HepG2 (cell line): ENCODE data around the gene LGALS3. TPM values are rescaled to one million over a fixed set of nuclear protein-coding genes. Genes with fewer than 3 reads are reported as not detected.

Experiments
- ATAC-seq: fragments of 200-7000 bp; cut with Tn5 transposase; 3 replicates; pipeline ENCODE4 v1.9.1; 2020; ENCODE audit warnings: mild to moderate bottlenecking, moderate library complexity
- BruUV-seq: library from RNA; stranded (reverse); fragments of 400-500 nt; replicated peaks from 2 replicates; lab custom pipeline; 2021; lab: Mats Ljungman, UMichigan
- CTCF ChIA-PET: fragments of 300-600 bp; formaldehyde crosslinking; extraction: SDS; loops from one replicate; lab custom pipeline; 2021; ENCODE audit warnings: low total read pairs, inconsistent platforms, low intra/inter-chr PET ratio; lab: Yijun Ruan, JAX
- POLR2A ChIA-PET: fragments of 350-600 bp; sonication (Branson Sonifier 250); formaldehyde crosslinking; loops from one replicate; lab custom pipeline; 2020; ENCODE audit warnings: antibody characterized with exemption, inconsistent platforms; lab: Yijun Ruan, JAX
- DNase-seq: peaks from one replicate; pipeline ENCODE4 v3.0.0-alpha.2; 2015; ENCODE audit warnings: low spot score
- FAIRE-seq: peaks from 3 replicates; lab custom pipeline; 2011; peaks lifted over from hg19 to GRCh38; lab: Jason Lieb, UNC
- H2AFZ ChIP-seq: one replicate; pipeline ENCODE4 v1.6.1; 2011; ENCODE audit warnings: low read length, inconsistent platforms
- H3K27ac ChIP-seq: fragments of 300-600 bp; 3 replicates; pipeline ENCODE4 v1.8.0; 2011; ENCODE audit warnings: mixed run types, mild to moderate bottlenecking, mixed read lengths, low read length, inconsistent platforms; ENCODE audit not compliant: insufficient read depth; ENCODE audit errors: extremely low read length
- H3K27me3 ChIP-seq, 2 experiments: fragments of 200-600 bp in 1 of 2; 2 replicates in 1 of 2; 3 replicates in 1 of 2; pipeline versions ENCODE4 v1.6.0 to v1.8.0; 2011; ENCODE audit warnings: low read length in 2 of 2, mild to moderate bottlenecking in 2 of 2, moderate library complexity in 2 of 2, inconsistent platforms in 1 of 2; ENCODE audit not compliant: insufficient read depth in 2 of 2, control insufficient read depth in 1 of 2
- H3K36me3 ChIP-seq, 2 experiments: fragments of 200-600 bp in 1 of 2; replicated peaks in 1 of 2; 2 replicates in 1 of 2; 3 replicates in 1 of 2; pipeline versions ENCODE4 v1.5.1 to v1.8.0; 2011; ENCODE audit warnings: low read length in 2 of 2, inconsistent platforms in 1 of 2; ENCODE audit not compliant: insufficient read depth in 2 of 2, control insufficient read depth in 1 of 2
- H3K4me1 ChIP-seq: 2 replicates; pipeline ENCODE4 v1.5.1; 2012; ENCODE audit warnings: low read length, inconsistent platforms; ENCODE audit not compliant: insufficient read depth
- H3K4me2 ChIP-seq: 2 replicates; pipeline ENCODE4 v1.6.0; 2011; ENCODE audit warnings: low read depth, low read length, inconsistent platforms
- H3K4me3 ChIP-seq, 3 experiments: fragments of 200-600 bp in 1 of 3; sonication (generic), shearing (Covaris generic) in 1 of 3; replicated peaks in 1 of 3; 2 replicates each; pipeline ENCODE4 v1.5.1; 2011 to 2016; ENCODE audit warnings: low read length in 3 of 3, inconsistent platforms in 2 of 3, low read depth in 2 of 3, mild to moderate bottlenecking in 2 of 3, control low read depth in 1 of 3, mixed read lengths in 1 of 3; ENCODE audit not compliant: insufficient read depth in 1 of 3
- H3K79me2 ChIP-seq: one replicate; pipeline ENCODE4 v1.6.1; 2011; ENCODE audit warnings: low read length, inconsistent platforms; ENCODE audit not compliant: insufficient read depth
- H3K9ac ChIP-seq: 2 replicates; pipeline ENCODE4 v1.6.0; 2011; ENCODE audit warnings: mild to moderate bottlenecking, low read depth, low read length, inconsistent platforms; ENCODE audit not compliant: insufficient read depth
- H3K9me3 ChIP-seq: 2 replicates; pipeline ENCODE4 v1.5.1; 2012; ENCODE audit warnings: mild to moderate bottlenecking, low read length
- H4K20me1 ChIP-seq: 2 replicates; pipeline ENCODE4 v1.6.0; 2011; ENCODE audit warnings: inconsistent platforms, mild to moderate bottlenecking, low read length, moderate library complexity; ENCODE audit not compliant: insufficient read depth
- SMC3 ChIP-seq: IDR thresholded peaks from 2 replicates; pipeline ENCODE4 v1.6.1; 2011; ENCODE audit warnings: low read length, improper control_type of control experiment
- STAG1 ChIP-seq: sonication (generic); formaldehyde crosslinking; IDR thresholded peaks from 2 replicates; pipeline ENCODE4 v1.4.0; 2020; ENCODE audit warnings: missing genetic modification reagents
- ZBTB14 ChIP-seq: sonication (generic); formaldehyde crosslinking; IDR thresholded peaks from 2 replicates; pipeline ENCODE4 v1.4.0; 2020; ENCODE audit warnings: missing genetic modification reagents
- ZNF839 ChIP-seq: sonication (generic); formaldehyde crosslinking; IDR thresholded peaks from 2 replicates; pipeline ENCODE4 v1.4.0; 2020; ENCODE audit warnings: missing genetic modification reagents, mild to moderate bottlenecking, borderline replicate concordance
- in situ Hi-C: cut with HindIII; loops from 2 replicates; pipeline ENCODE4 v1.10.0; 2017; ENCODE audit warnings: low pct_unique_long_range_greater_than_20kb; ENCODE audit not compliant: extremely low pct_ligation_motif_present
- intact Hi-C: fragments of 100-400 bp; cut with micrococcal nuclease; formaldehyde crosslinking; loops from one replicate; pipeline ENCODE4 v1.10.0; 2022; ENCODE audit not compliant: unreplicated experiment
- polyA plus RNA-seq, 8 experiments: library from polyadenylated mRNA; depleted of rRNA in 3 of 8; stranded (reverse) in 7 of 8; unstranded in 1 of 8; fragments of >200 nt; fragmentation: Illumina TruSeq in 4 of 8; extraction: Trizol in 4 of 8; gene quantifications; 2 replicates each; pipeline versions ENCODE4 v1.2.1 to v1.2.3, GENCODE V29; 2011 to 2016; ENCODE audit warnings: low read depth in 4 of 8, missing spikeins in 1 of 8, mixed read lengths in 1 of 8; ENCODE audit not compliant: insufficient read depth in 1 of 8
- total RNA-seq, 5 experiments: library from RNA; depleted of rRNA; stranded (reverse); fragments of >200 nt; fragmentation: Illumina TruSeq; extraction: Trizol; gene quantifications; 2 replicates each; pipeline ENCODE4 v1.2.3, GENCODE V29; 2016; ENCODE audit warnings: low read depth in 1 of 5
- TF ChIP-seq, protein P1 (sequence below): IDR thresholded peaks from 2 replicates; pipeline ENCODE4 v1.6.1; 2018; ENCODE audit warnings: missing genetic modification reagents
- TF ChIP-seq, protein P2 (sequence below): sonication (generic); formaldehyde crosslinking; IDR thresholded peaks from 2 replicates; pipeline ENCODE4 v1.4.0; 2020; ENCODE audit warnings: low read depth, mild to moderate bottlenecking, missing genetic modification reagents
- TF ChIP-seq, protein P3 (sequence below): sonication (generic); formaldehyde crosslinking; IDR thresholded peaks from 2 replicates; pipeline ENCODE4 v1.5.0; 2020; ENCODE audit warnings: mild to moderate bottlenecking, missing genetic modification reagents, moderate library complexity
- TF ChIP-seq, protein P4 (sequence below): sonication (generic); formaldehyde crosslinking; IDR thresholded peaks from 2 replicates; pipeline ENCODE4 v1.4.0; 2020; ENCODE audit warnings: mild to moderate bottlenecking, missing genetic modification reagents
- TF ChIP-seq, protein P5 (sequence below): IDR thresholded peaks from 2 replicates; pipeline ENCODE4 v1.6.1; 2012; ENCODE audit warnings: low read depth, low read length, improper control_type of control experiment

Gene LGALS3
- total and polyA plus RNA-seq, 2 of the 13 experiments (the other 11 are each of a cell fraction or from before 2014, with no cell fraction given) = 5.0 to 97.4 TPM

DNA sequence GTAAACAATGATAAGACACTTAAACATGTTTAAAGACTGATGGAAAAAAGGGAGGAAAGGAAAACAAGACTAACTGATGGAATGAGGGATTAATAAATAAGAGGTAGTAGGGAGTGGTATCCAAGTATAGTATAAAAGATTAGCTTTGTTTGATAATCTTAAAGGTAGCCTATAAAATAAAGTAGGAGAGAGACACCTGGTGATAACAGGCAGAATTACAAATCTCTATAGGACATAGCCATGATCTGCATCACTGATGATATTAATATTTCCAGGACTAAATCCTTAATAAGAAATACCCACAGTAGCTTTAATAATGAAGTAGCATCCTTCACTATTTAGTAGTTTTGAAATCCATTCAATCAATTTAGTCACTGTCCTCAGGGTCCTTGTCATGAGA is 31.9 kb downstream of the LGALS3 start:
- intact Hi-C loops (loop anchor here (1.0 kb wide), 1 partner anchor 72 kb away; no protein-coding TSS in a partner anchor), in situ Hi-C loops (no loop called here)
- ChIA-PET CTCF (interaction anchor here (0.6 to 4.5 kb wide), 2 partner anchors 71 to 110 kb away, joined by 3 to 74 read pairs; no protein-coding TSS in a partner anchor), POLR2A (interaction anchor here (1.0 kb wide), 1 partner anchor 52 kb away, joined by 3 read pairs; no protein-coding TSS in a partner anchor)
- peaks cover 2 to 64% of the 10 kb centered on the region in 2 experiments for H3K36me3 ChIP-seq
- DNase-seq (peak; percentile 8), FAIRE-seq (no peak), ATAC-seq (no peak)
- no TSS peak for BruUV-seq
- TF ChIP-seq ZBTB14 (CRISPR knock-in tag) (no peak), ZNF839 (CRISPR knock-in tag) (no peak), SMC3 (peak; percentile 76), STAG1 (CRISPR knock-in tag) (peak; percentile 63)
- TF ChIP-seq, protein P1, sequence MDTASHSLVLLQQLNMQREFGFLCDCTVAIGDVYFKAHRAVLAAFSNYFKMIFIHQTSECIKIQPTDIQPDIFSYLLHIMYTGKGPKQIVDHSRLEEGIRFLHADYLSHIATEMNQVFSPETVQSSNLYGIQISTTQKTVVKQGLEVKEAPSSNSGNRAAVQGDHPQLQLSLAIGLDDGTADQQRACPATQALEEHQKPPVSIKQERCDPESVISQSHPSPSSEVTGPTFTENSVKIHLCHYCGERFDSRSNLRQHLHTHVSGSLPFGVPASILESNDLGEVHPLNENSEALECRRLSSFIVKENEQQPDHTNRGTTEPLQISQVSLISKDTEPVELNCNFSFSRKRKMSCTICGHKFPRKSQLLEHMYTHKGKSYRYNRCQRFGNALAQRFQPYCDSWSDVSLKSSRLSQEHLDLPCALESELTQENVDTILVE (CRISPR knock-in tag) = no peak
- TF ChIP-seq, protein P2, sequence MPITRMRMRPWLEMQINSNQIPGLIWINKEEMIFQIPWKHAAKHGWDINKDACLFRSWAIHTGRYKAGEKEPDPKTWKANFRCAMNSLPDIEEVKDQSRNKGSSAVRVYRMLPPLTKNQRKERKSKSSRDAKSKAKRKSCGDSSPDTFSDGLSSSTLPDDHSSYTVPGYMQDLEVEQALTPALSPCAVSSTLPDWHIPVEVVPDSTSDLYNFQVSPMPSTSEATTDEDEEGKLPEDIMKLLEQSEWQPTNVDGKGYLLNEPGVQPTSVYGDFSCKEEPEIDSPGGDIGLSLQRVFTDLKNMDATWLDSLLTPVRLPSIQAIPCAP (CRISPR knock-in tag) = no peak
- TF ChIP-seq, protein P3, sequence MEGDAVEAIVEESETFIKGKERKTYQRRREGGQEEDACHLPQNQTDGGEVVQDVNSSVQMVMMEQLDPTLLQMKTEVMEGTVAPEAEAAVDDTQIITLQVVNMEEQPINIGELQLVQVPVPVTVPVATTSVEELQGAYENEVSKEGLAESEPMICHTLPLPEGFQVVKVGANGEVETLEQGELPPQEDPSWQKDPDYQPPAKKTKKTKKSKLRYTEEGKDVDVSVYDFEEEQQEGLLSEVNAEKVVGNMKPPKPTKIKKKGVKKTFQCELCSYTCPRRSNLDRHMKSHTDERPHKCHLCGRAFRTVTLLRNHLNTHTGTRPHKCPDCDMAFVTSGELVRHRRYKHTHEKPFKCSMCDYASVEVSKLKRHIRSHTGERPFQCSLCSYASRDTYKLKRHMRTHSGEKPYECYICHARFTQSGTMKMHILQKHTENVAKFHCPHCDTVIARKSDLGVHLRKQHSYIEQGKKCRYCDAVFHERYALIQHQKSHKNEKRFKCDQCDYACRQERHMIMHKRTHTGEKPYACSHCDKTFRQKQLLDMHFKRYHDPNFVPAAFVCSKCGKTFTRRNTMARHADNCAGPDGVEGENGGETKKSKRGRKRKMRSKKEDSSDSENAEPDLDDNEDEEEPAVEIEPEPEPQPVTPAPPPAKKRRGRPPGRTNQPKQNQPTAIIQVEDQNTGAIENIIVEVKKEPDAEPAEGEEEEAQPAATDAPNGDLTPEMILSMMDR (CRISPR knock-in tag) = peak; percentile 48
- TF ChIP-seq, protein P4, sequence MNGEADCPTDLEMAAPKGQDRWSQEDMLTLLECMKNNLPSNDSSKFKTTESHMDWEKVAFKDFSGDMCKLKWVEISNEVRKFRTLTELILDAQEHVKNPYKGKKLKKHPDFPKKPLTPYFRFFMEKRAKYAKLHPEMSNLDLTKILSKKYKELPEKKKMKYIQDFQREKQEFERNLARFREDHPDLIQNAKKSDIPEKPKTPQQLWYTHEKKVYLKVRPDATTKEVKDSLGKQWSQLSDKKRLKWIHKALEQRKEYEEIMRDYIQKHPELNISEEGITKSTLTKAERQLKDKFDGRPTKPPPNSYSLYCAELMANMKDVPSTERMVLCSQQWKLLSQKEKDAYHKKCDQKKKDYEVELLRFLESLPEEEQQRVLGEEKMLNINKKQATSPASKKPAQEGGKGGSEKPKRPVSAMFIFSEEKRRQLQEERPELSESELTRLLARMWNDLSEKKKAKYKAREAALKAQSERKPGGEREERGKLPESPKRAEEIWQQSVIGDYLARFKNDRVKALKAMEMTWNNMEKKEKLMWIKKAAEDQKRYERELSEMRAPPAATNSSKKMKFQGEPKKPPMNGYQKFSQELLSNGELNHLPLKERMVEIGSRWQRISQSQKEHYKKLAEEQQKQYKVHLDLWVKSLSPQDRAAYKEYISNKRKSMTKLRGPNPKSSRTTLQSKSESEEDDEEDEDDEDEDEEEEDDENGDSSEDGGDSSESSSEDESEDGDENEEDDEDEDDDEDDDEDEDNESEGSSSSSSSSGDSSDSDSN (CRISPR knock-in tag) = no peak
- TF ChIP-seq, protein P5, sequence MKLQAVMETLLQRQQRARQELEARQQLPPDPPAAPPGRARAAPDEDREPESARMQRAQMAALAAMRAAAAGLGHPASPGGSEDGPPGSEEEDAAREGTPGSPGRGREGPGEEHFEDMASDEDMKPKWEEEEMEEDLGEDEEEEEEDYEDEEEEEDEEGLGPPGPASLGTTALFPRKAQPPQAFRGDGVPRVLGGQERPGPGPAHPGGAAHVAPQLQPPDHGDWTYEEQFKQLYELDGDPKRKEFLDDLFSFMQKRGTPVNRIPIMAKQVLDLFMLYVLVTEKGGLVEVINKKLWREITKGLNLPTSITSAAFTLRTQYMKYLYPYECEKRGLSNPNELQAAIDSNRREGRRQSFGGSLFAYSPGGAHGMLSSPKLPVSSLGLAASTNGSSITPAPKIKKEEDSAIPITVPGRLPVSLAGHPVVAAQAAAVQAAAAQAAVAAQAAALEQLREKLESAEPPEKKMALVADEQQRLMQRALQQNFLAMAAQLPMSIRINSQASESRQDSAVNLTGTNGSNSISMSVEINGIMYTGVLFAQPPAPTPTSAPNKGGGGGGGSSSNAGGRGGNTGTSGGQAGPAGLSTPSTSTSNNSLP = peak; percentile 45; the same call in 1 of the 2 replicates
- no peak overlapping the region for H3K4me2 ChIP-seq
- H4K20me1 ChIP-seq = no peaks in the 10 kb centered on the region
- H2AFZ ChIP-seq = no peak overlapping the region
- H3K79me2 ChIP-seq = no peaks in the 10 kb centered on the region
- no peak overlapping the region for H3K27ac ChIP-seq
- H3K4me1 ChIP-seq = peaks cover 7% of the 10 kb centered on the region; the same call in 1 of the 2 replicates
- no peaks in the 10 kb centered on the region for H3K9me3 ChIP-seq
- H3K9ac ChIP-seq = no peak overlapping the region
- no peaks in the 10 kb centered on the region for H3K27me3 ChIP-seq
- H3K4me3 ChIP-seq = no peak overlapping the region
